Neutrophil (primary cell): ENCODE results near the gene C14orf180.

Experiments used
- H3K27ac ChIP-seq: fragments of 200-600 bp; sonication (generic); 2 replicates; pipeline ENCODE4 v1.5.1; 2016; ENCODE audit warnings: mild to moderate bottlenecking, moderate library complexity
- H3K27me3 ChIP-seq: fragments of 200-600 bp; sonication (generic); 2 replicates; pipeline ENCODE4 v1.6.0; 2016; ENCODE audit warnings: mild to moderate bottlenecking
- H3K36me3 ChIP-seq: fragments of 200-600 bp; sonication (generic); 2 replicates; pipeline ENCODE4 v1.5.1; 2017
- H3K4me1 ChIP-seq, 2 experiments: fragments of 200-600 bp in 1 of 2; sonication (generic) in 1 of 2; 1 replicate in 1 of 2; 2 replicates in 1 of 2; pipeline versions ENCODE4 v1.5.1 to v1.6.1; 2013 to 2016; ENCODE audit warnings: low read depth in 1 of 2, low read length in 1 of 2, mild to moderate bottlenecking in 1 of 2, moderate library complexity in 1 of 2; ENCODE audit not compliant: control insufficient read depth in 1 of 2, insufficient read depth in 1 of 2
- H3K4me3 ChIP-seq, 2 experiments: fragments of 200-600 bp in 1 of 2; sonication (generic) in 1 of 2; 1 replicate in 1 of 2; 2 replicates in 1 of 2; pipeline ENCODE4 v1.5.1; 2013 to 2016; ENCODE audit warnings: low read depth in 1 of 2, low read length in 1 of 2, mild to moderate bottlenecking in 1 of 2, moderate library complexity in 1 of 2
- H3K9me3 ChIP-seq: fragments of 200-600 bp; sonication (generic); 2 replicates; pipeline ENCODE4 v1.5.1; 2016
- CTCF ChIP-seq: fragments of 200-600 bp; sonication (generic); IDR thresholded peaks from 2 replicates; pipeline ENCODE4 v1.5.1; 2016; ENCODE audit warnings: antibody characterized with exemption

The C14orf180 gene

DNA sequence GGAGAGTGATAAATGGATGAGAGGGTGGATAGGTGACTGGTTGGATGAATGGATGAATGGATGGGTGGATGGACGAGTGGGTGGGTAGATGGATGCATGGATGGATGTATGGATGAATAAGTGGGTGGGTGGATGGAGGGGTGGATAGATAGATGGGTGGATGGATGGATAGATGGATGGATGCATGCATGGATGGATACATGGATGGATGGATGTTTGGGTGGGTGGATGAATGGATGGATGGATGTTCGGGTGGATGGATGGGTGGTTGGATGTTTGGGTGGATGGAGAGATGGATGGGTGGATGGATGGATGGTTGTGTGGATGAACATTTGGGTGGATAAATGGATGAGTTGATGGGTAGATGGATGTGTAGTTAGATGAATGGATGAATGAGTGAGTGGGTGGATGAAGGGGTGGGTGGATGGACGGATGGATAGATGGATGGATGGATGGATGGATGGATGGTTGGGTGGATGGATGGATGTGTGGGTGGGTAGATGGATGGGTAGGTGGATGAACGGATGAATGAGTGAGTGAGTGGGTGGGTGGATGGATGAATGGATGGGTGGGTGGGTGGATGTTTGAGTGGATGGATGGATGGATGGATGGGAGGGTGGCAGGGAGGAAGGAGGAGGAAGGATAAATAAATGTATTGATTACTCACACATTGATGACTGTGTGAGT is 34.7 kb downstream of the C14orf180 start:
- Histone ChIP-seq H3K27me3 (peaks cover 50% of the 10 kb centered on the region), H3K36me3 (no peaks in the 10 kb centered on the region), H3K9me3 (no peaks in the 10 kb centered on the region), H3K27ac (no peak overlapping the region), H3K4me3 (no peak overlapping the region), H3K4me1 (no peaks in the 10 kb centered on the region)
- TF ChIP-seq CTCF, result no peak

- Histone ChIP-seq H3K36me3 (no peaks in the 10 kb centered on the region), H3K9me3 (no peaks in the 10 kb centered on the region), H3K4me1 (no peaks in the 10 kb centered on the region), H3K27ac (no peak overlapping the region), H3K4me3 (no peak overlapping the region), H3K27me3 (peaks cover 26% of the 10 kb centered on the region)
- no peak for TF ChIP-seq CTCF
Observed at GRCh38 chr14:104624939-104625338, 45.4 kb downstream of the C14orf180 start.

DNA sequence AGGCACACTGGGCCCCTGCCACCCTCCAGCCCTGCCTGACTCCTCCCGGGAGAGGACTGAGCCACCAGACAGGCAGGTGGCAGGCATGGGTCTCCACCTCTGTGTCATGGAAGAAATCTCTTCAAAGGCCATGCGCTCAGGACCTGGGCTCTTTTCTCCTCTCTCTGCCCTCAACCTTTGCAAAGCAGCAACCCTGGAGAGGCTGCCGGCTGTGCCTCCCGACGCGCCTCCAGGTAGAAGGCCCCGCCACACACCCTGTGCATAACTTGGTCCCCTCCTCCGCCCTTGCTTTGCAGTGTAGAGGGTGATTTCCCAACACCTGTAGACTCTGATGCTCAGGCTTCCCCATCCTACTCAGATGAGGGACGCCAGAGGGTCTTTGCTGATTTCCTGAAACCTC is 53.2 kb downstream of the C14orf180 start:
- Histone ChIP-seq H3K4me1 (no peaks in the 10 kb centered on the region), H3K9me3 (no peaks in the 10 kb centered on the region), H3K27me3 (no peaks in the 10 kb centered on the region), H3K4me3 (no peak overlapping the region), H3K27ac (no peak overlapping the region), H3K36me3 (no peaks in the 10 kb centered on the region)
- no peak for TF ChIP-seq CTCF

- Histone ChIP-seq H3K27ac (no peak overlapping the region), H3K4me3 (no peak overlapping the region), H3K36me3 (no peaks in the 10 kb centered on the region), H3K27me3 (peaks cover 1% of the 10 kb centered on the region), H3K9me3 (no peaks in the 10 kb centered on the region), H3K4me1 (no peaks in the 10 kb centered on the region)
- TF ChIP-seq CTCF, result no peak
Observed at GRCh38 chr14:104633276-104634137, 53.9 kb downstream of the C14orf180 start.

GRCh38 chr14:104634138-104634760 is 54.7 kb downstream of the C14orf180 start:
- no peak overlapping the region for H3K4me3 ChIP-seq
- no peaks in the 10 kb centered on the region for H3K4me1 ChIP-seq
- no peak for TF ChIP-seq CTCF
- no peaks in the 10 kb centered on the region for H3K36me3 ChIP-seq
- H3K27ac ChIP-seq, result no peak overlapping the region
- no peaks in the 10 kb centered on the region for H3K9me3 ChIP-seq
- H3K27me3 ChIP-seq, result peaks cover 6% of the 10 kb centered on the region
